HG02610 (cell line): ENCODE measurements around the gene ALCAM.
A peak's percentile ranks its signal among the peaks of the same experiment; 100 is the strongest.

Experiments
- ATAC-seq: cut with Tn5 transposase; IDR thresholded peaks from one replicate; pipeline ENCODE4 v1.9.1; 2021; ENCODE audit warnings: mild to moderate bottlenecking, moderate library complexity; ENCODE audit not compliant: unreplicated experiment

Gene ALCAM

GRCh38 chr3:105366326-105367062 is at the start of gene ALCAM:
ALCAM (plus strand) TSS chr3:105366909.
- peak; percentile 54 for ATAC-seq

DNA sequence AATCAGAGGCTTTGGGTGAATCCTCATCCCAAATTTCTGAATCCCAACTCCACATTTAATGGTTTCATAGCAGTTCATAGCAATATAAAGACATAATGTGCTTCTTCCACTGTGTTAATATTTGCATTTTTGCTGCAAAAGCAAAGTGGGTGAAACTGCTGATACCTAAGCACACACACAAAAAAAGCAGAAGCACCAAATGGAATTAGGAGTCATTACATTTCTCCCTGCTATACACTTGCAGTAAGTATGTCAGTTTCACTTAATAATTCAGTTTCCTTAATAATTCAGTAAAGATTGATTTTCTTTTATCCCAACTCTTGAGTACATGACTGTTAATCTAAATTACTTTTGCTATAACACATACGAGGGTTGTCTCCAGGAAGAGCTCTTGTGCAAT is 48.9 kb upstream of the ALCAM start:
- ATAC-seq: no peak

- ATAC-seq: peak; percentile 95
Measured at GRCh38 chr3:105322570-105323273, 44.0 kb upstream of the ALCAM start.

DNA sequence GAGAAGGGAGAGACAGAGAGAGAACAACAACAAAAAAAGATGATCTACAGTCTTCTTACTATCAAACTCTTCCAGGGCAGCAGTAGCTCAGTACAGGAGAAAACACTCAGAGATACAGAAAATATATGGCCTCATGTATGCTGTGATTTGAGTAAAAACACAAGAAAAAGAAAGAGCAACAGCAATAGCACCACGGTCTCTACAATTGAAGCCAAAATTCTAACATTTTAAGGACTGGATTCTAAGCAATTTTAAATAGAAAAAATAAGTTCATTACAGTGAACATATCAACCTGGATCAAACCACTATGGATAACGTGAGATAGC is 43.5 kb upstream of the ALCAM start:
- ATAC-seq: no peak

DNA sequence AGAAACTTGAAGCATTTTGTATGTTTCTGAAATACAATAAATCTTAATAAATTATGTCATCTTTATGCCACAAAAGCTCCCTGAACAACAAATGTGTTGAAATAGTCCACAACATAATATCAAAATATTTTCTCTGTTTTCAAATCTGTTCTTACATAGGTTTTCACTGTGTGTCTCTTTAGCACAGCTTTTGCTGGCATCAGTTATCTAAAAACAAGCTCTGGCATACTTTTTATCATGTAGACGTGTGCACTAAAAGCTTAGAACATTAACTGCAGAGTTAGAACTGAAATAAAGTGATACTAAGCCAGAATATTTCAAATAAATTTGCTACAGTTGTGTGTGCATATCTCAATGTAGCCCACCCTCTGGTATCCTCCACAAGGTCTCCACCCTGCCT is 41.8 kb upstream of the ALCAM start:
- no peak for ATAC-seq

GRCh38 chr3:105327662-105328337 is 38.9 kb upstream of the ALCAM start:
- no peak for ATAC-seq

- no peak for ATAC-seq
Measured at GRCh38 chr3:105328338-105328730, 38.4 kb upstream of the ALCAM start.

- no peak for ATAC-seq
Measured at GRCh38 chr3:105332961-105333360, 33.7 kb upstream of the ALCAM start.

- peak; percentile 94 for ATAC-seq
Measured at GRCh38 chr3:105334138-105334882, 32.4 kb upstream of the ALCAM start.

DNA sequence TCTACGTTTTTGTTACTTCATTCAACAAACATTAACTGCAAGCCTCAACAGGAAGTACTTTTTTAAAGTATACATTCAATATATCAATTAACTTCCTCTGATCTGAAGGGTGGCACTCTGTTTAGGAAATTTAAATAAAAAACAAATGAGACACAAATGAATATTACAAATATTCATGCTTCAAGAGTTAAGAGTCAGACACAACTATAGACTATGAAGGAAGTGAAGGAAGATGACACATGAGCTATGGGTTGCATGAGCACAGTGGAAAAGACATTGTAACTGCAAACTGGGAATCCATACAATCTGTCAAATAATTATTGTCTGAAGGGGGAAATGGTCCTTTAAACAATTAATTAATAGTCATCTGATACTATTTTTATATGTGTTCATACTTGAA is 26.8 kb upstream of the ALCAM start:
- ATAC-seq: no peak

DNA sequence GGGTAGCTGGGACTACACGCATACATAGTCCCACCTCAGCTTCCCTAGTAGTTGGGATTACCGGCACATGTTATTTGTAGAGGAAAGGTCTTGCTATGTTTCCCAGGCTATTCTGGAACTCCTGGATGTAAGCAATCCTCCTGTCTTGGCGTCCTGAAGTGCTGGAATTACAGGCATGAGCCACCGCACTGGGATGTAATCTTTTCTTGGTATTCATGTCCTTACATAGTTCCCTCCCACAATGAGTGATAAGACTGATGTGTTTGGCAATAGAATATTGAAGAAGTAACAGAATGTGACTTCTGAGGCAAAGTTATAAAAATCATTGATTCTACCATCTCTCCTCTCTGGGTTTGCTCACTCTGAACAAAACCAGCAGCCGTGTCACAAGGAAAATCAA is 22.7 kb upstream of the ALCAM start:
- ATAC-seq: no peak

DNA sequence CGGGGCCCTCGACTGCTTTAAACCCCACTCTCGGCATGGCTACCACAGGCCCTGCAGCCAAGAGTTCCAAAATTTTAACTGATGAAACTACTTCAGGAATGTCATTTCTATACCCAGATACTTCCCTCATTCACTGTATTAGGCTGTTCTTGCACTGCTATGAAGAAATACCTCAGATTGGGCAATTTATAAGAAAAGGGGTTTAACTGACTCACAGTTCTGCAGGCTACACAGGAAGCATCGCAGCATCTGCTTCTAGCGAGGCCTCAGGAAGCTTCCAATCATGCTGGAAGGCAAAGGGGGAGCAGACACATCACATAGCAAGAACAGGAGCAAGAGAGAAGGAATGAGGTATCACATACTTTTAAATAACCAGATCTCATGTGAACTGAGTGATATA is 21.6 kb upstream of the ALCAM start:
- ATAC-seq: no peak

DNA sequence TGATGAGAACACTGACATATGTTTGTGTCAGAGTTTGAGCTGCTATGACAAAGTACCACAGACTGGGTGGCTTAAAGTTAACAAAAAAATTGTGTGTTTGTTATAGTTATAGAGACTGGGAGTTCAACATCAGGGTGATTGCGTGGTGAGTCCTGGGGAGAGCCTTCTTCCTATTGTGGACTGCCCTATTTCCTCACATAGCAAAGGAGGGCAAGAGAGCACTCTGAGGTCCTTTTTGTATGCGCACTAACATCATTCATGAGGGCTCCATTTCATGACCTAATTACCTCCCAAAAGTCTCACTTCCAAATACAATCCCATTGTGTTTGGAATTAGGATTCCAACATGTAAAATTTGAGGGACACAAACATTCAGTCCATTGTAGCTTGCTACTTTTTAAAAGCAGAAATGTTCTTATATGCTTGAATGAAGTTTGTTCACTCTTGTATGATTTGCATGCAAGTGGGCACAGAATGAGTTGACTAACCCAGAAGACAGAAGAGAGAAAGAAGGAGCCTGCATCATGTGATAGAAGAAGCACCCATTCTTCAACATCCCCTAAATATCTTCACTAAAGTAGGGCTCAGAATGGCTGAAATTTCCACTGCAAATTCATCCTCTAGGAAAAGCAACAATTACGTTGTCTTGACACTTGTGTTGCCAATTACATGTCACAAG is 18.9 kb upstream of the ALCAM start:
- peak; percentile 97 for ATAC-seq

DNA sequence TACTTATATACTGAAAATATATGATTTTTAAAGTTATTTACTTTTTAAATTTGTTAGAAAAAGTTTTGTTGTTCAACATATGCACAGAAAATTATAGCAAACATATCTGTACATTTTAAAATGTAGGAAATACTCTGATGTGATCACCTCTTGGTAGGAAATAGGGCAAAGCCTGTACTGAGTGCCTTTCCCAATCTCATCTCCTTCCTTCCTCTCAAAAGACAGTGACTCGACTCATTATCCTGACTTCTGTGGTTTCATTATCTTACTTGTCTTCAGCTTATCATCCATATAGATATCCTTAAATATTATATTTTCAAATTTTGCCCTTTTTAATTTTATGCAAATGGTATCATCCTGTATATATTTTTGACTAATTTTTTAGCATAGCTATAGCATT is 18.4 kb upstream of the ALCAM start:
- no peak for ATAC-seq

DNA sequence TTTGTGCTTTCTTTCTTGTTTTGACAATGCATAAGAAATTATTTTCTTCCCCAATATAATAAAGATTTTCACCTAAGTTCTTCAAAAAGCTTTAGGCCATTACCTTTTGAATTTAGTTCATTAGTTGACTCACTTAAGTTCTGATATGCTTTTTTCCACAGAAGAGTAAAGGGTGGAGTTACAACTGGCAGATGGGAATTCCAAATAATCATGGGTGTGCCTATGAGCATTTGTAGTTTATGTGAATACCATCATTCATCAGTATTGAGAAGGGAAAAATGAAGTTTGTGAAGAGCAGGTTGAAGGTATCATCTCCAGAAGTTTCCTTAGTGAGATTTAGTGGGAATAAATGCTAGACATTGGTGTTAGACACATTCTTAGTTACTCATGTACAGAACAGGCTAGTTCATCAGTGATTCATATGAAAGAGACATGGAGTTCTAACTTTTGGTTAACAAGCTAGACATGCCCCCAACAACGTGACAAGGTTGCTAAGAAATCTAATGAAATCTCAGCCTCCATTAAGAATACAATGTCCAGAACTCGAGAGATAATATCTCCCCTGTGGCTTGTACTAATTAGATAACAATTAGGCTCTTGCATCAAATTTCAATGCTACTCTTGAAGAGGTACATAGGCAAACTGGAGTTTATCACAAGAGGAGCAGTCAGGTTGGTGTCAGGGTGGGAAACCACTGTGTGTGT is 16.9 kb upstream of the ALCAM start:
- ATAC-seq: no peak

- no peak for ATAC-seq
Measured at GRCh38 chr3:105351821-105352220, 14.9 kb upstream of the ALCAM start.

DNA sequence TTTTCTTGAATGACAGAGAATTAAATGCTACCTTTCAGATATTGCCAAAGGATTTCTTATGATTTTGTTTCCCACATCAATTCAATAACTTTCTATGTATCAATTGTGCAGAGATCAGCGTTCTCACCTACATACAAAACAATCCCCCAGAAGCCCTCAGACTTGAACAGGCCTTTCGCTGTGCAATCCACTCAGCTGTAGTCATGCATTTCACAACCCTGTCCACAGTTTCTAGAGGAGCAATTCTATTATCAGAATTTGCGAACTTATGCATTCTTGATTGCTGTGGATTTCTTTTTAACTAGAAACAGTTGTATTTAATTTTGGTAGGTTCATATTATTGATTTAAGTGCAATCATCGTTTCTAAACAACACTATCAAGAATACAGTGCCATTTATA is 13.7 kb upstream of the ALCAM start:
- no peak for ATAC-seq

DNA sequence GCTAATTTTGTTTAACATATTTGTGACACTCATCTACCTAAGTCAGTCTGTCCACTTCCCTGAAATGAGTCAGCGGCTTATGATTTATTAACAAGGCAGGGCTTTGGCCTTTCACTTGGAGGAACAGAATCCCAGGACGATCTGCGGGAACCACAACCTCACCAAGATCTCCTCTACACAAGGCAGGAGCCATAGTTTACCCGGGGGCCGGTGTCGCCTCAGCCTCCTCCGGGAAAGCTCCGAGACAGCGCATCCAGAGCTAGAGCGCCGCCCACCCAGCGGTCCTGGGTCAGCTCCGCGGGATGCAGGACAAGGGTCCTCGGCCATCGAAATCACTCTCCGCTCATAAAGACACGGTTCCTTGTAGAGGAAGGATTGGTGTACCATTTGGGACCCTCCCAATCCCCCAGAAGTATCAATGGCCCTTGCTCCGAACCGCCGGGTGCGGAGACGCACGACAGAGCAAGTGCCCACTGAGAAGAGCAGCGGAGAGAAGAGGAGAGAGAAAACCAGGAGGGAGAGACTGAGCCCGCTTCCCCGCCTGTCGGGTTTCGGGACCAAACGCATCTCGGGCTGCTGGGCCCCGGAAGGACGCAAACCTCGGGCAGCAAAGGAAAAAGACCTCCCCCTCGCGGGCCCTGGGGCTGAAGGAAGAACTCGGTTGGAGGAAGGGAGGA is 13.1 kb upstream of the ALCAM start:
- ATAC-seq: peak; percentile 39

DNA sequence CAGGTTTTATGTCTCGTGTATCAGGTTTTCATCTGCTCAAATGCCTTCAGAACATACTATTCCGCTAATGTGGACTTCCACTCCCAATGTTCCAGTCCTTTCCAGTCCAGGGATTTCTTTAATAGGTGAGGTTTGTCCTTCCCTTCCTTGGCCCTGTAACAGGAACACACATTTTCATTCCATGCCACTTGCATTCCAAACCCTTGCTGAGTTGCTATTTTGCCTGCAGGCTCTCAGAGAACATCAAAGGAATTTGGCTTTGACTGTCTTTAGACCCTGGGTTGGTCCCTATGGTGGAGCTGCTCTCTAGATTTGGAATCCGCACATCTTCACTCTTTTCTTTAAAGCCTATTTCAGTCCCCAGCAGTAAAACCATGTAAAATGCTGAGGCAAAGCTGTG is 12.3 kb upstream of the ALCAM start:
- ATAC-seq: no peak
